HEK293 (cell line): Measurements from ENCODE around the gene LRCH4.
A peak's percentile ranks its signal among the peaks of the same experiment; 100 is the strongest.

Source experiments
- CTCF ChIA-PET: fragments of 350-600 bp; formaldehyde crosslinking; extraction: SDS; loops from one replicate; lab custom pipeline; 2021; ENCODE audit warnings: antibody characterized with exemption; lab: Yijun Ruan, JAX
- POLR2A ChIA-PET: fragments of 300-600 bp; formaldehyde crosslinking; extraction: SDS; loops from one replicate; lab custom pipeline; 2020; ENCODE audit warnings: antibody characterized with exemption, inconsistent platforms; lab: Yijun Ruan, JAX
- H3K27ac ChIP-seq: fragments of 200-500 bp; sonication (Bioruptor generic); 2 replicates; pipeline ENCODE4 v1.5.1; 2014; ENCODE audit warnings: low read depth, low read length, control low read depth, inconsistent platforms; ENCODE audit errors: extremely low read depth
- H3K36me3 ChIP-seq, 2 experiments: fragments of 200-500 bp in 1 of 2; sonication (Bioruptor generic) in 1 of 2; 1 replicate in 1 of 2; 2 replicates in 1 of 2; pipeline ENCODE4 v1.5.1; 2014 to 2017; ENCODE audit warnings: inconsistent platforms in 2 of 2, low read length in 2 of 2; ENCODE audit not compliant: control insufficient read depth in 2 of 2, insufficient read depth in 1 of 2
- H3K4me1 ChIP-seq: fragments of 200-500 bp; sonication (Bioruptor generic); 2 replicates; pipeline ENCODE4 v1.5.1; 2014; ENCODE audit warnings: mild to moderate bottlenecking, low read length, inconsistent platforms; ENCODE audit not compliant: control insufficient read depth, insufficient read depth
- H3K4me3 ChIP-seq: 2 replicates; pipeline ENCODE4 v1.5.1; 2011; ENCODE audit warnings: low read depth, mild to moderate bottlenecking, control low read depth, low read length, moderate library complexity
- H3K9me3 ChIP-seq: fragments of 200-500 bp; sonication (Bioruptor generic); 2 replicates; pipeline ENCODE4 v1.5.1; 2014; ENCODE audit warnings: low read depth, low read length, inconsistent platforms; ENCODE audit not compliant: control insufficient read depth, insufficient read depth
- EGR2 ChIP-seq: fragments of 450-650 bp; formaldehyde crosslinking; IDR thresholded peaks from 2 replicates; pipeline ENCODE4 v1.5.1; 2016; ENCODE audit warnings: low read depth, missing biosample characterization, missing genetic modification characterization
- KLF1 ChIP-seq: fragments of 450-650 bp; formaldehyde crosslinking; IDR thresholded peaks from 2 replicates; pipeline ENCODE4 v1.5.1; 2016; ENCODE audit warnings: missing biosample characterization, missing genetic modification characterization
- PRDM4 ChIP-seq: fragments of 450-650 bp; formaldehyde crosslinking; IDR thresholded peaks from 2 replicates; pipeline ENCODE4 v1.5.1; 2017; ENCODE audit warnings: missing biosample characterization, missing genetic modification characterization
- SCRT2 ChIP-seq: fragments of 450-650 bp; formaldehyde crosslinking; IDR thresholded peaks from 2 replicates; pipeline ENCODE4 v1.5.1; 2016; ENCODE audit warnings: missing biosample characterization, missing genetic modification characterization
- ZBTB8A ChIP-seq: fragments of 450-650 bp; formaldehyde crosslinking; IDR thresholded peaks from 2 replicates; pipeline ENCODE4 v1.5.1; 2016; ENCODE audit warnings: missing biosample characterization, missing genetic modification characterization
- ZEB2 ChIP-seq: fragments of 450-650 bp; formaldehyde crosslinking; IDR thresholded peaks from 2 replicates; pipeline ENCODE4 v1.5.1; 2016; ENCODE audit warnings: missing biosample characterization, missing genetic modification characterization
- ZFP37 ChIP-seq: fragments of 450-650 bp; formaldehyde crosslinking; IDR thresholded peaks from 2 replicates; pipeline ENCODE4 v1.5.1; 2016; ENCODE audit warnings: missing biosample characterization, missing genetic modification characterization
- ZNF214 ChIP-seq: fragments of 450-650 bp; formaldehyde crosslinking; IDR thresholded peaks from 2 replicates; pipeline ENCODE4 v1.5.1; 2017; ENCODE audit warnings: missing biosample characterization, mild to moderate bottlenecking, missing genetic modification characterization, borderline replicate concordance
- ZNF354C ChIP-seq: fragments of 450-650 bp; formaldehyde crosslinking; IDR thresholded peaks from 2 replicates; pipeline ENCODE4 v1.5.1; 2016; ENCODE audit warnings: missing biosample characterization, missing genetic modification characterization, low read depth, borderline replicate concordance
- ZNF423 ChIP-seq: fragments of 450-650 bp; formaldehyde crosslinking; IDR thresholded peaks from 2 replicates; pipeline ENCODE4 v1.5.1; 2016; ENCODE audit warnings: missing biosample characterization, missing genetic modification characterization
- ZNF426 ChIP-seq: fragments of 450-650 bp; formaldehyde crosslinking; IDR thresholded peaks from 2 replicates; pipeline ENCODE4 v1.5.1; 2017; ENCODE audit warnings: missing biosample characterization, missing genetic modification characterization, mild to moderate bottlenecking, inconsistent platforms, moderate library complexity
- ZNF529 ChIP-seq: fragments of 450-650 bp; formaldehyde crosslinking; IDR thresholded peaks from 2 replicates; pipeline ENCODE4 v1.5.1; 2017; ENCODE audit warnings: missing genetic modification characterization, missing biosample characterization; ENCODE audit not compliant: insufficient replicate concordance
- ZNF596 ChIP-seq: fragments of 450-650 bp; IDR thresholded peaks from 2 replicates; pipeline ENCODE4 v1.5.0; 2018; ENCODE audit warnings: missing biosample characterization, mild to moderate bottlenecking, missing genetic modification characterization, moderate library complexity
- ZNF610 ChIP-seq: fragments of 450-650 bp; formaldehyde crosslinking; IDR thresholded peaks from 2 replicates; pipeline ENCODE4 v1.5.1; 2016; ENCODE audit warnings: missing biosample characterization, missing genetic modification characterization, borderline replicate concordance
- ZNF621 ChIP-seq: fragments of 450-650 bp; formaldehyde crosslinking; IDR thresholded peaks from 2 replicates; pipeline ENCODE4 v1.5.1; 2017; ENCODE audit warnings: missing biosample characterization, missing genetic modification characterization
- ZNF768 ChIP-seq: fragments of 450-650 bp; formaldehyde crosslinking; IDR thresholded peaks from 2 replicates; pipeline ENCODE4 v1.5.1; 2018; ENCODE audit warnings: missing biosample characterization, mild to moderate bottlenecking, missing genetic modification characterization
- ZSCAN18 ChIP-seq: fragments of 450-650 bp; formaldehyde crosslinking; IDR thresholded peaks from 2 replicates; pipeline ENCODE4 v1.5.1; 2016; ENCODE audit warnings: missing biosample characterization, missing genetic modification characterization
- ZSCAN5A ChIP-seq: fragments of 450-650 bp; formaldehyde crosslinking; IDR thresholded peaks from 2 replicates; pipeline ENCODE4 v1.5.1; 2016; ENCODE audit warnings: missing biosample characterization, missing genetic modification characterization
- TF ChIP-seq, protein P1 (sequence below): fragments of 450-650 bp; formaldehyde crosslinking; IDR thresholded peaks from 2 replicates; pipeline ENCODE4 v1.5.1; 2016; ENCODE audit warnings: missing biosample characterization, missing genetic modification characterization
- TF ChIP-seq, protein P2 (sequence below): fragments of 450-650 bp; formaldehyde crosslinking; IDR thresholded peaks from 2 replicates; pipeline ENCODE4 v1.5.1; 2017; ENCODE audit warnings: missing biosample characterization, missing genetic modification characterization
- TF ChIP-seq, protein P3 (sequence below): fragments of 450-650 bp; formaldehyde crosslinking; IDR thresholded peaks from 2 replicates; pipeline ENCODE4 v1.5.1; 2016; ENCODE audit warnings: missing biosample characterization, missing genetic modification characterization

The LRCH4 gene

DNA sequence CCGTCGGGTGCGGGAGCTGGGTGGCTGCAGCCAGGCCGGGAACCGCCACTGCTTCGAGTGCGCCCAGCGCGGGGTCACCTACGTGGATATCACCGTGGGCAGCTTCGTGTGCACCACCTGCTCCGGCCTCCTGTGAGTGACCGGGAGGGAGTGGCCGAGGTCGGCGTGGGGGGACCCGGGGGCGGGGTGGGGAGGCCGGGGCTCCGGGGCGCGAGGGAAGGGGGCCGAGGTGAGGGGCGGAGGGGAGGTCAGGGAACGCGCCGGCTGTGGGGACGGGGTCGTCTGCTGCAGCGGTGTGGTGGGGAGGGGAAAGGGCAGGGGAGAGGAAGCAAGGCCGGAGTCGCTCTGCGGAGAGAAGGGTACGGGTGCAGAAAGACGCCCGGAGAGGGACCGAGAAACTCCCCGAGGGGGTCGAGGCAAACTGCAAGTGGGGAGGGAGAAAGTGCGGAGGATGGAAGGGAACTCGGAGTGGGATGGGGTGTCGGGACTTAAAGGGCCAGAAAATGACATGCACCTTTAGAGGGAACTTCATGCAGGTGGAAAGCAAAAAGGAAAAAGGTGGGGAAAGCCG, 46.4 kb downstream of the LRCH4 start (continued):
- TF ChIP-seq, protein P1, sequence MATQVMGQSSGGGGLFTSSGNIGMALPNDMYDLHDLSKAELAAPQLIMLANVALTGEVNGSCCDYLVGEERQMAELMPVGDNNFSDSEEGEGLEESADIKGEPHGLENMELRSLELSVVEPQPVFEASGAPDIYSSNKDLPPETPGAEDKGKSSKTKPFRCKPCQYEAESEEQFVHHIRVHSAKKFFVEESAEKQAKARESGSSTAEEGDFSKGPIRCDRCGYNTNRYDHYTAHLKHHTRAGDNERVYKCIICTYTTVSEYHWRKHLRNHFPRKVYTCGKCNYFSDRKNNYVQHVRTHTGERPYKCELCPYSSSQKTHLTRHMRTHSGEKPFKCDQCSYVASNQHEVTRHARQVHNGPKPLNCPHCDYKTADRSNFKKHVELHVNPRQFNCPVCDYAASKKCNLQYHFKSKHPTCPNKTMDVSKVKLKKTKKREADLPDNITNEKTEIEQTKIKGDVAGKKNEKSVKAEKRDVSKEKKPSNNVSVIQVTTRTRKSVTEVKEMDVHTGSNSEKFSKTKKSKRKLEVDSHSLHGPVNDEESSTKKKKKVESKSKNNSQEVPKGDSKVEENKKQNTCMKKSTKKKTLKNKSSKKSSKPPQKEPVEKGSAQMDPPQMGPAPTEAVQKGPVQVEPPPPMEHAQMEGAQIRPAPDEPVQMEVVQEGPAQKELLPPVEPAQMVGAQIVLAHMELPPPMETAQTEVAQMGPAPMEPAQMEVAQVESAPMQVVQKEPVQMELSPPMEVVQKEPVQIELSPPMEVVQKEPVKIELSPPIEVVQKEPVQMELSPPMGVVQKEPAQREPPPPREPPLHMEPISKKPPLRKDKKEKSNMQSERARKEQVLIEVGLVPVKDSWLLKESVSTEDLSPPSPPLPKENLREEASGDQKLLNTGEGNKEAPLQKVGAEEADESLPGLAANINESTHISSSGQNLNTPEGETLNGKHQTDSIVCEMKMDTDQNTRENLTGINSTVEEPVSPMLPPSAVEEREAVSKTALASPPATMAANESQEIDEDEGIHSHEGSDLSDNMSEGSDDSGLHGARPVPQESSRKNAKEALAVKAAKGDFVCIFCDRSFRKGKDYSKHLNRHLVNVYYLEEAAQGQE (tag by site-specific recombination): no peak; the same call in 1 of the 2 replicates
- no peak for TF ChIP-seq ZNF610
- TF ChIP-seq, all 188 proteins: peak for 11

GRCh38 chr7:100538654-100539435, 47.1 kb downstream of the LRCH4 start, which contains the start of gene AGFG2:
Gene AGFG2 (plus strand): TSS chr7:100539203. CDS start chr7:100539347, 144 bp downstream.
- H3K9me3 ChIP-seq: no peaks in the 10 kb centered on the region
- CTCF ChIA-PET: interaction anchor here (0.6 to 1.1 kb wide), 4 partner anchors 21 to 70 kb away, joined by 3 read pairs; partner anchors contain the start of genes FBXO24 and LRCH4
- no peaks in the 10 kb centered on the region for H3K36me3 ChIP-seq
- H3K27ac ChIP-seq: peak within 1 kb of the TSS; percentile 34; the same call in 1 of the 2 replicates
- POLR2A ChIA-PET: interaction anchor here (0.6 to 1.8 kb wide), 14 partner anchors 12 to 351 kb away, joined by 3 to 16 read pairs (median 4); partner anchors contain the start of genes FBXO24, LRCH4, MEPCE and PPP1R35
- peaks cover 3% of the 10 kb centered on the region; the same call in 1 of the 2 replicates for H3K4me1 ChIP-seq
- peak within 1 kb of the TSS; percentile 79 for H3K4me3 ChIP-seq
- TF ChIP-seq ZNF423 (tag by site-specific recombination) (no peak), KLF1 (peak; percentile 78), ZBTB8A (tag by site-specific recombination) (peak; percentile 78), SCRT2 (no peak), ZFP37 (tag by site-specific recombination) (peak; percentile 28; the same call in 1 of the 2 replicates), ZSCAN5A (tag by site-specific recombination) (no peak; the same call in none of the 2 replicates), ZNF529 (tag by site-specific recombination) (no peak), ZSCAN18 (no peak), ZNF621 (no peak), ZNF214 (tag by site-specific recombination) (no peak), ZNF426 (tag by site-specific recombination) (no peak), EGR2 (peak; percentile 100), PRDM4 (tag by site-specific recombination) (no peak), ZNF768 (tag by site-specific recombination) (no peak), ZNF596 (tag by site-specific recombination) (no peak), ZEB2 (tag by site-specific recombination) (peak; percentile 75), ZNF354C (tag by site-specific recombination) (no peak)
- TF ChIP-seq, protein P2, sequence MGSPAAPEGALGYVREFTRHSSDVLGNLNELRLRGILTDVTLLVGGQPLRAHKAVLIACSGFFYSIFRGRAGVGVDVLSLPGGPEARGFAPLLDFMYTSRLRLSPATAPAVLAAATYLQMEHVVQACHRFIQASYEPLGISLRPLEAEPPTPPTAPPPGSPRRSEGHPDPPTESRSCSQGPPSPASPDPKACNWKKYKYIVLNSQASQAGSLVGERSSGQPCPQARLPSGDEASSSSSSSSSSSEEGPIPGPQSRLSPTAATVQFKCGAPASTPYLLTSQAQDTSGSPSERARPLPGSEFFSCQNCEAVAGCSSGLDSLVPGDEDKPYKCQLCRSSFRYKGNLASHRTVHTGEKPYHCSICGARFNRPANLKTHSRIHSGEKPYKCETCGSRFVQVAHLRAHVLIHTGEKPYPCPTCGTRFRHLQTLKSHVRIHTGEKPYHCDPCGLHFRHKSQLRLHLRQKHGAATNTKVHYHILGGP (tag by site-specific recombination): no peak
- TF ChIP-seq, protein P3, sequence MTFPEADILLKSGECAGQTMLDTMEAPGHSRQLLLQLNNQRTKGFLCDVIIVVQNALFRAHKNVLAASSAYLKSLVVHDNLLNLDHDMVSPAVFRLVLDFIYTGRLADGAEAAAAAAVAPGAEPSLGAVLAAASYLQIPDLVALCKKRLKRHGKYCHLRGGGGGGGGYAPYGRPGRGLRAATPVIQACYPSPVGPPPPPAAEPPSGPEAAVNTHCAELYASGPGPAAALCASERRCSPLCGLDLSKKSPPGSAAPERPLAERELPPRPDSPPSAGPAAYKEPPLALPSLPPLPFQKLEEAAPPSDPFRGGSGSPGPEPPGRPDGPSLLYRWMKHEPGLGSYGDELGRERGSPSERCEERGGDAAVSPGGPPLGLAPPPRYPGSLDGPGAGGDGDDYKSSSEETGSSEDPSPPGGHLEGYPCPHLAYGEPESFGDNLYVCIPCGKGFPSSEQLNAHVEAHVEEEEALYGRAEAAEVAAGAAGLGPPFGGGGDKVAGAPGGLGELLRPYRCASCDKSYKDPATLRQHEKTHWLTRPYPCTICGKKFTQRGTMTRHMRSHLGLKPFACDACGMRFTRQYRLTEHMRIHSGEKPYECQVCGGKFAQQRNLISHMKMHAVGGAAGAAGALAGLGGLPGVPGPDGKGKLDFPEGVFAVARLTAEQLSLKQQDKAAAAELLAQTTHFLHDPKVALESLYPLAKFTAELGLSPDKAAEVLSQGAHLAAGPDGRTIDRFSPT: peak; percentile 93
